Loucy (cell line): ENCODE measurements around the gene GRAP.
"Not testable (repeated sequence)": the region's sequence is repeated elsewhere in the genome, so short reads cannot be mapped to it uniquely, and the experiment has no call there.

Source experiments
- EZH2phosphoT487 ChIP-seq: fragments of 200-600 bp; IDR thresholded peaks from 2 replicates; pipeline ENCODE4 v1.6.1; 2018; ENCODE audit warnings: antibody characterized with exemption, mild to moderate bottlenecking, moderate library complexity, borderline replicate concordance
- TF ChIP-seq, protein P1 (sequence below): fragments of 200-600 bp; sonication (generic); conservative IDR thresholded peaks from 2 replicates; pipeline ENCODE4 v1.5.1; 2014; ENCODE audit warnings: mild to moderate bottlenecking, antibody characterized with exemption, low read length

DNA sequence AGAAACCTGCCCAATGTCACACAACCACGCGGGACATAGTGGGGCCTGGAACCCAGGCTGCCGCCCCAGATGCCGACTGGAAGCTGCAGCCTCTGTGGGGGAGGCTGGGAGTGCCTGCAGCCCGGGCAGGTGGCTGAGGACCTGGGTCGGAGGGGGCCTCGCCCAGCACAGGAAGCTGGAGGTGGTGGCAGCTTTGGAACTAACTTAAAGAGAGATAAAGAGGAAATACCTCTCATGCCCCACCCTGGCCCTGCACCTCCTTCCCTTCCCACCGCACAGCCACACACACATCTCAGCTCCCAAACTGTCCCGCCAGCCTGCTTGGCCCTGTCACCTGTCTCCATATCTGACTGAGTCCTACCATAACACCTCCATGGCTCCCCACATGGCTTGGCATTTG is 6.4 kb downstream of the GRAP start:
- TF ChIP-seq, protein P1, sequence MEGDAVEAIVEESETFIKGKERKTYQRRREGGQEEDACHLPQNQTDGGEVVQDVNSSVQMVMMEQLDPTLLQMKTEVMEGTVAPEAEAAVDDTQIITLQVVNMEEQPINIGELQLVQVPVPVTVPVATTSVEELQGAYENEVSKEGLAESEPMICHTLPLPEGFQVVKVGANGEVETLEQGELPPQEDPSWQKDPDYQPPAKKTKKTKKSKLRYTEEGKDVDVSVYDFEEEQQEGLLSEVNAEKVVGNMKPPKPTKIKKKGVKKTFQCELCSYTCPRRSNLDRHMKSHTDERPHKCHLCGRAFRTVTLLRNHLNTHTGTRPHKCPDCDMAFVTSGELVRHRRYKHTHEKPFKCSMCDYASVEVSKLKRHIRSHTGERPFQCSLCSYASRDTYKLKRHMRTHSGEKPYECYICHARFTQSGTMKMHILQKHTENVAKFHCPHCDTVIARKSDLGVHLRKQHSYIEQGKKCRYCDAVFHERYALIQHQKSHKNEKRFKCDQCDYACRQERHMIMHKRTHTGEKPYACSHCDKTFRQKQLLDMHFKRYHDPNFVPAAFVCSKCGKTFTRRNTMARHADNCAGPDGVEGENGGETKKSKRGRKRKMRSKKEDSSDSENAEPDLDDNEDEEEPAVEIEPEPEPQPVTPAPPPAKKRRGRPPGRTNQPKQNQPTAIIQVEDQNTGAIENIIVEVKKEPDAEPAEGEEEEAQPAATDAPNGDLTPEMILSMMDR = not testable (repeated sequence)
- TF ChIP-seq EZH2phosphoT487 = not testable (repeated sequence)
